HepG2 (cell line): ENCODE measurements around the gene GNG12. TPM values are rescaled to one million over a fixed set of nuclear protein-coding genes. Genes with fewer than 3 reads are reported as not detected.

Source experiments
- ATAC-seq: fragments of 200-7000 bp; cut with Tn5 transposase; 3 replicates; pipeline ENCODE4 v1.9.1; 2020; ENCODE audit warnings: mild to moderate bottlenecking, moderate library complexity
- BruUV-seq: library from RNA; stranded (reverse); fragments of 400-500 nt; replicated peaks from 2 replicates; lab custom pipeline; 2021; lab: Mats Ljungman, UMichigan
- CTCF ChIA-PET: fragments of 300-600 bp; formaldehyde crosslinking; extraction: SDS; loops from one replicate; lab custom pipeline; 2021; ENCODE audit warnings: low total read pairs, inconsistent platforms, low intra/inter-chr PET ratio; lab: Yijun Ruan, JAX
- POLR2A ChIA-PET: fragments of 350-600 bp; sonication (Branson Sonifier 250); formaldehyde crosslinking; loops from one replicate; lab custom pipeline; 2020; ENCODE audit warnings: antibody characterized with exemption, inconsistent platforms; lab: Yijun Ruan, JAX
- DNase-seq: peaks from one replicate; pipeline ENCODE4 v3.0.0-alpha.2; 2015; ENCODE audit warnings: low spot score
- FAIRE-seq: peaks from 3 replicates; lab custom pipeline; 2011; peaks lifted over from hg19 to GRCh38; lab: Jason Lieb, UNC
- H2AFZ ChIP-seq: one replicate; pipeline ENCODE4 v1.6.1; 2011; ENCODE audit warnings: low read length, inconsistent platforms
- H3K27ac ChIP-seq: fragments of 300-600 bp; 3 replicates; pipeline ENCODE4 v1.8.0; 2011; ENCODE audit warnings: mixed run types, mild to moderate bottlenecking, mixed read lengths, low read length, inconsistent platforms; ENCODE audit not compliant: insufficient read depth; ENCODE audit errors: extremely low read length
- H3K27me3 ChIP-seq, 2 experiments: fragments of 200-600 bp in 1 of 2; 2 replicates in 1 of 2; 3 replicates in 1 of 2; pipeline versions ENCODE4 v1.6.0 to v1.8.0; 2011; ENCODE audit warnings: low read length in 2 of 2, mild to moderate bottlenecking in 2 of 2, moderate library complexity in 2 of 2, inconsistent platforms in 1 of 2; ENCODE audit not compliant: insufficient read depth in 2 of 2, control insufficient read depth in 1 of 2
- H3K36me3 ChIP-seq, 2 experiments: fragments of 200-600 bp in 1 of 2; replicated peaks in 1 of 2; 2 replicates in 1 of 2; 3 replicates in 1 of 2; pipeline versions ENCODE4 v1.5.1 to v1.8.0; 2011; ENCODE audit warnings: low read length in 2 of 2, inconsistent platforms in 1 of 2; ENCODE audit not compliant: insufficient read depth in 2 of 2, control insufficient read depth in 1 of 2
- H3K4me1 ChIP-seq: 2 replicates; pipeline ENCODE4 v1.5.1; 2012; ENCODE audit warnings: low read length, inconsistent platforms; ENCODE audit not compliant: insufficient read depth
- H3K4me2 ChIP-seq: 2 replicates; pipeline ENCODE4 v1.6.0; 2011; ENCODE audit warnings: low read depth, low read length, inconsistent platforms
- H3K4me3 ChIP-seq, 3 experiments: fragments of 200-600 bp in 1 of 3; sonication (generic), shearing (Covaris generic) in 1 of 3; replicated peaks in 1 of 3; 2 replicates each; pipeline ENCODE4 v1.5.1; 2011 to 2016; ENCODE audit warnings: low read length in 3 of 3, inconsistent platforms in 2 of 3, low read depth in 2 of 3, mild to moderate bottlenecking in 2 of 3, control low read depth in 1 of 3, mixed read lengths in 1 of 3; ENCODE audit not compliant: insufficient read depth in 1 of 3
- H3K79me2 ChIP-seq: one replicate; pipeline ENCODE4 v1.6.1; 2011; ENCODE audit warnings: low read length, inconsistent platforms; ENCODE audit not compliant: insufficient read depth
- H3K9ac ChIP-seq: 2 replicates; pipeline ENCODE4 v1.6.0; 2011; ENCODE audit warnings: mild to moderate bottlenecking, low read depth, low read length, inconsistent platforms; ENCODE audit not compliant: insufficient read depth
- H3K9me3 ChIP-seq: 2 replicates; pipeline ENCODE4 v1.5.1; 2012; ENCODE audit warnings: mild to moderate bottlenecking, low read length
- H4K20me1 ChIP-seq: 2 replicates; pipeline ENCODE4 v1.6.0; 2011; ENCODE audit warnings: inconsistent platforms, mild to moderate bottlenecking, low read length, moderate library complexity; ENCODE audit not compliant: insufficient read depth
- ATM ChIP-seq: fragments of 450-650 bp; IDR thresholded peaks from 2 replicates; pipeline ENCODE4 v1.7.1; 2017; ENCODE audit warnings: mild to moderate bottlenecking, borderline replicate concordance
- DMAP1 ChIP-seq: IDR thresholded peaks from 2 replicates; pipeline ENCODE4 v1.6.1; 2016
- FIP1L1 ChIP-seq: fragments of 200-400 bp; formaldehyde crosslinking; IDR thresholded peaks from 2 replicates; pipeline ENCODE4 v1.6.1; 2018; ENCODE audit warnings: low read depth, mild to moderate bottlenecking, low read length, moderate library complexity, borderline replicate concordance; ENCODE audit not compliant: insufficient read depth
- HNF4A ChIP-seq: sonication (generic); formaldehyde crosslinking; IDR thresholded peaks from 2 replicates; pipeline ENCODE4 v1.4.0; 2020; ENCODE audit warnings: missing genetic modification reagents
- KDM5A ChIP-seq: fragments of 200-600 bp; sonication (generic); IDR thresholded peaks from 2 replicates; pipeline ENCODE4 v1.7.0; 2018; ENCODE audit warnings: antibody characterized with exemption, mild to moderate bottlenecking, low read length, borderline replicate concordance
- MAF1 ChIP-seq: sonication (generic); formaldehyde crosslinking; IDR thresholded peaks from 2 replicates; pipeline ENCODE4 v1.5.0; 2020; ENCODE audit warnings: missing genetic modification reagents, borderline replicate concordance
- NCOA2 ChIP-seq: sonication (generic); formaldehyde crosslinking; IDR thresholded peaks from 2 replicates; pipeline ENCODE4 v1.8.0; 2022; ENCODE audit warnings: inconsistent platforms
- NFIB ChIP-seq: sonication (generic); formaldehyde crosslinking; IDR thresholded peaks from 2 replicates; pipeline ENCODE4 v1.9.0; 2021; ENCODE audit warnings: missing genetic modification reagents, mild to moderate bottlenecking, borderline replicate concordance
- RBM39 ChIP-seq: fragments of 200-400 bp; formaldehyde crosslinking; IDR thresholded peaks from one replicate; pipeline ENCODE4 v1.6.1; 2018; ENCODE audit warnings: antibody characterized with exemption, mild to moderate bottlenecking, low read depth, low read length; ENCODE audit not compliant: poor library complexity, severe bottlenecking
- WIZ ChIP-seq: sonication (generic); formaldehyde crosslinking; IDR thresholded peaks from 2 replicates; pipeline ENCODE4 v1.5.1; 2020; ENCODE audit warnings: mild to moderate bottlenecking, missing genetic modification reagents
- XBP1 ChIP-seq: sonication (generic); formaldehyde crosslinking; IDR thresholded peaks from 2 replicates; pipeline ENCODE4 v1.5.0; 2020; ENCODE audit warnings: missing genetic modification reagents
- ZNF17 ChIP-seq: sonication (generic); formaldehyde crosslinking; IDR thresholded peaks from 2 replicates; pipeline ENCODE4 v1.5.0; 2020; ENCODE audit warnings: mild to moderate bottlenecking, missing genetic modification reagents
- ZNF205 ChIP-seq: IDR thresholded peaks from 2 replicates; pipeline ENCODE4 v1.6.1; 2018; ENCODE audit warnings: missing biosample characterization, missing genetic modification reagents
- ZNF274 ChIP-seq: sonication (generic); formaldehyde crosslinking; IDR thresholded peaks from 2 replicates; pipeline ENCODE4 v1.5.1; 2020; ENCODE audit warnings: mild to moderate bottlenecking, missing genetic modification reagents
- ZNF7 ChIP-seq: IDR thresholded peaks from 2 replicates; pipeline ENCODE4 v1.6.1; 2016; ENCODE audit warnings: missing biosample characterization, missing genetic modification reagents
- WGBS: methylation state at CpG from one replicate; pipeline ENCODE4 v1.1.6; 2017; ENCODE audit warnings: low lambda C conversion rate; 5-methylcytosine and 5-hydroxymethylcytosine counted together
- in situ Hi-C: cut with HindIII; loops from 2 replicates; pipeline ENCODE4 v1.10.0; 2017; ENCODE audit warnings: low pct_unique_long_range_greater_than_20kb; ENCODE audit not compliant: extremely low pct_ligation_motif_present
- intact Hi-C: fragments of 100-400 bp; cut with micrococcal nuclease; formaldehyde crosslinking; loops from one replicate; pipeline ENCODE4 v1.10.0; 2022; ENCODE audit not compliant: unreplicated experiment
- polyA plus RNA-seq, 8 experiments: library from polyadenylated mRNA; depleted of rRNA in 3 of 8; stranded (reverse) in 7 of 8; unstranded in 1 of 8; fragments of >200 nt; fragmentation: Illumina TruSeq in 4 of 8; extraction: Trizol in 4 of 8; gene quantifications; 2 replicates each; pipeline versions ENCODE4 v1.2.1 to v1.2.3, GENCODE V29; 2011 to 2016; ENCODE audit warnings: low read depth in 4 of 8, missing spikeins in 1 of 8, mixed read lengths in 1 of 8; ENCODE audit not compliant: insufficient read depth in 1 of 8
- total RNA-seq, 5 experiments: library from RNA; depleted of rRNA; stranded (reverse); fragments of >200 nt; fragmentation: Illumina TruSeq; extraction: Trizol; gene quantifications; 2 replicates each; pipeline ENCODE4 v1.2.3, GENCODE V29; 2016; ENCODE audit warnings: low read depth in 1 of 5
- TF ChIP-seq, protein P1 (sequence below): sonication (generic); formaldehyde crosslinking; IDR thresholded peaks from 2 replicates; pipeline ENCODE4 v1.8.1; 2023; ENCODE audit warnings: mild to moderate bottlenecking, missing genetic modification reagents

Gene GNG12
- total and polyA plus RNA-seq, 2 of the 13 experiments (the other 11 are each of a cell fraction or from before 2014, with no cell fraction given) = 0.11 TPM

DNA sequence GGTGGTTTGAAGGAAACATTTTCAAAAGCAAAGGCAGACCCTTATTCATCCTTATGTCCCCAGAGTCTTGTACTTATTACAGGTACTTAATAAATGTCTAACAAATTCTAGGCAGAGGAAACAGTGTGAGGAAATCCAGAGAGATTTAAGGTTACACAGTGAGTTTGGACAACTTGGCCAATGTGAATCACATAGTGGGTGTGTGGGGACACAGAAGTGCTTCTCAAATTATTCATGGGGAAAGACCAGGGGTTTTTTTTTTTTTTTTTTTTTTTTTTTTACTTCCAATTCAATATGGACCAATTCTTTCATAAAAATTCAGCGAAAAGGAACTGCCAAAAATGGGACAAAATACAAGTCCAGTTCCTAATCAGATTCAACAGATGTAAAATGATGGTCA, 15.1 kb downstream of the GNG12 start:
- Histone ChIP-seq H4K20me1 (no peaks in the 10 kb centered on the region), H3K4me3 (no peak overlapping the region), H2AFZ (no peak overlapping the region), H3K79me2 (no peaks in the 10 kb centered on the region), H3K27ac (no peak overlapping the region), H3K27me3 (no peaks in the 10 kb centered on the region), H3K9me3 (no peaks in the 10 kb centered on the region), H3K9ac (no peak overlapping the region)
- CTCF ChIA-PET = no interaction called here
- POLR2A ChIA-PET = no interaction called here
- intact Hi-C loops = no loop called here
- BruUV-seq = no TSS peak
- no peak for TF ChIP-seq NFIB (CRISPR knock-in tag)
- TF ChIP-seq XBP1 (CRISPR knock-in tag) = no peak
- no peak for TF ChIP-seq ZNF274 (CRISPR knock-in tag)
- TF ChIP-seq, all 625 proteins: peak for 0
- Histone ChIP-seq H3K36me3 (no peaks in the 10 kb centered on the region), H3K4me1 (peaks cover 23% of the 10 kb centered on the region), H3K4me2 (no peak overlapping the region)
- FAIRE-seq (no peak), DNase-seq (no peak), ATAC-seq (no peak)
- in situ Hi-C loops = no loop called here
- WGBS = 7% methylated on average over 1 of the region's 1 CpG

- BruUV-seq = no TSS peak
- TF ChIP-seq ZNF205 (CRISPR knock-in tag) = no peak
- no peak for TF ChIP-seq NCOA2 (CRISPR knock-in tag)
- no peak for TF ChIP-seq ATM
- no peak for TF ChIP-seq FIP1L1
- TF ChIP-seq ZNF17 (CRISPR knock-in tag) = no peak
- no peak for TF ChIP-seq WIZ (CRISPR knock-in tag)
- TF ChIP-seq ZNF7 (CRISPR knock-in tag) = no peak
- TF ChIP-seq MAF1 (CRISPR knock-in tag) = no peak
- TF ChIP-seq RBM39 = no peak
- TF ChIP-seq HNF4A (CRISPR knock-in tag) = no peak
- TF ChIP-seq DMAP1 (CRISPR knock-in tag) = no peak
- TF ChIP-seq KDM5A = no peak
- TF ChIP-seq, protein P1, sequence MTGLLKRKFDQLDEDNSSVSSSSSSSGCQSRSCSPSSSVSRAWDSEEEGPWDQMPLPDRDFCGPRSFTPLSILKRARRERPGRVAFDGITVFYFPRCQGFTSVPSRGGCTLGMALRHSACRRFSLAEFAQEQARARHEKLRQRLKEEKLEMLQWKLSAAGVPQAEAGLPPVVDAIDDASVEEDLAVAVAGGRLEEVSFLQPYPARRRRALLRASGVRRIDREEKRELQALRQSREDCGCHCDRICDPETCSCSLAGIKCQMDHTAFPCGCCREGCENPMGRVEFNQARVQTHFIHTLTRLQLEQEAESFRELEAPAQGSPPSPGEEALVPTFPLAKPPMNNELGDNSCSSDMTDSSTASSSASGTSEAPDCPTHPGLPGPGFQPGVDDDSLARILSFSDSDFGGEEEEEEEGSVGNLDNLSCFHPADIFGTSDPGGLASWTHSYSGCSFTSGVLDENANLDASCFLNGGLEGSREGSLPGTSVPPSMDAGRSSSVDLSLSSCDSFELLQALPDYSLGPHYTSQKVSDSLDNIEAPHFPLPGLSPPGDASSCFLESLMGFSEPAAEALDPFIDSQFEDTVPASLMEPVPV (CRISPR knock-in tag) = no peak
Measured at GRCh38 chr1:67817319-67817718, 15.9 kb downstream of the GNG12 start.

More at GRCh38 chr1:67817319-67817718, 15.9 kb downstream of the GNG12 start:
- in situ Hi-C loops = no loop called here
- ATAC-seq = no peak
- Histone ChIP-seq H3K9ac (no peak overlapping the region), H3K27ac (no peak overlapping the region), H3K4me1 (peaks cover 23% of the 10 kb centered on the region), H4K20me1 (no peaks in the 10 kb centered on the region), H3K4me2 (no peak overlapping the region), H3K27me3 (no peaks in the 10 kb centered on the region), H3K79me2 (no peaks in the 10 kb centered on the region), H3K36me3 (no peaks in the 10 kb centered on the region), H3K9me3 (no peaks in the 10 kb centered on the region), H2AFZ (no peak overlapping the region), H3K4me3 (no peak overlapping the region)
- POLR2A ChIA-PET = no interaction called here
- 37% methylated on average over 1 of the region's 1 CpG for WGBS
- FAIRE-seq = no peak
- DNase-seq = no peak
- CTCF ChIA-PET = no interaction called here
- intact Hi-C loops = no loop called here
